ENCODE data around the gene ERICH3.

ERICH3 gene

DNA sequence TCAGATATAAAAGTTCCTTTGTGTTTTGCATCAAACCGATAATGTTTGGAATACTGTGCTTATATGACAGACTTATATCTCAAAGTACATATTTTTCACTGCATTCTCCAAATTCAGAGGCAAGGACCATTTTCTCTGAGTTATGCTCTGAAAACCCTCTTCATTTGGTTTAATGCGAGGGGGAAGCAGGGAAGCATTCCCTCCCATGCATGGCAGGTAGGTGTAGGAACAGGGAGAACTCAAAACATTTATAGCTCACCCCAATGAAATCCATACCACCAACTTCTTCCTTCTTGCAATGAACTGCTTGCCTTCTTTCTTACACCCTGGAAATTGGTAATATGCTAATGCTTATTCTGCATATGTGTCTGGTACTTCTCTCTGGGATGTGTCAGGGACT is 10.7 kb upstream of the ERICH3 start:
- no peak overlapping the region for H3K23ac ChIP-seq (ENCODE audit: low read length)
- H3K4me3 ChIP-seq (ENCODE audit: low read length): no peak overlapping the region
- H3K79me1 ChIP-seq (ENCODE audit: low read length): no peaks in the 10 kb centered on the region
- H4K5ac ChIP-seq (ENCODE audit: low read length): no peak overlapping the region
- no peak overlapping the region for H3K27ac ChIP-seq (ENCODE audit: low read depth, low read length)
- no peak overlapping the region for H2BK15ac ChIP-seq (replicated peaks; ENCODE audit: low read depth)
- H3K4ac ChIP-seq (ENCODE audit: low read depth, low read length): no peak overlapping the region
- H4K8ac ChIP-seq (ENCODE audit: low read depth, low read length): no peak overlapping the region
- WGBS (ENCODE audit: extremely low coverage, insufficient coverage, low lambda C conversion rate): no CpG with 5 or more reads among the region's 2 CpGs
- H3K56ac ChIP-seq (ENCODE audit: low read length): no peak overlapping the region
- no peak overlapping the region for H3K4me2 ChIP-seq (ENCODE audit: low read length)
- H3K4me1 ChIP-seq (ENCODE audit: control insufficient read depth, low read depth, low read length): no peaks in the 10 kb centered on the region
- H2BK120ac ChIP-seq (ENCODE audit: low read depth, low read length): no peak overlapping the region
- no peaks in the 10 kb centered on the region for H3K36me3 ChIP-seq (ENCODE audit: control insufficient read depth, insufficient read depth, low read length)
- no peaks in the 10 kb centered on the region for H3K79me2 ChIP-seq (ENCODE audit: control insufficient read depth, insufficient read depth, low read length)
- no peak overlapping the region for H2AK5ac ChIP-seq (ENCODE audit: low read length)
- no peaks in the 10 kb centered on the region for H3K27me3 ChIP-seq (ENCODE audit: insufficient read depth, low read length, poor library complexity)
- H3K18ac ChIP-seq (ENCODE audit: low read length): no peak overlapping the region
- H3K9ac ChIP-seq (ENCODE audit: low read length): no peak overlapping the region
- H2BK5ac ChIP-seq (ENCODE audit: low read length): no peak overlapping the region
- no peak for DNase-seq

DNA sequence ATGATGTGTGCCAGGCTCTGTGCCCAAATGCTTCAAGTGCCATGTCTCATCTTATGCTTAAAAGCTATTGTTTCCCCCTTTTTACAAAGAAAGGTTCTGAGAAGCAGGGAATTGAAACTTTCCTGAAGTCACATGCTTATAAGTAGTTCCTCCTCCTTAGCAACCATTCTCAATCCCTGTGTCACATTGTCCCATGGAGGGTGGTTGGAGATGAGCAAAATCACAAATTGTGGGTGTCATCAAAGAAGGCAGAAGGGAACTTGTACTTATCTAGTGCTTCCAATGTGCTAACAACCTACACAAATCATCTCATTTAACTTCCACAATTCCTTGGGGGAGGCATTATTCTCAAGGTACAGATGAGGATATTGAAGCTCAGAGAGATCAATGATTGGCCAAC is 10.1 kb upstream of the ERICH3 start:
- Histone ChIP-seq H3K79me2 (ENCODE audit: control insufficient read depth, insufficient read depth, low read length) (no peaks in the 10 kb centered on the region), H2BK5ac (ENCODE audit: low read length) (no peak overlapping the region)
- no peak for DNase-seq

GRCh38 chr1:74681851-74682250 is 8.3 kb upstream of the ERICH3 start:
- no peak overlapping the region for H4K8ac ChIP-seq (ENCODE audit: low read depth, low read length)
- no peaks in the 10 kb centered on the region for H3K27me3 ChIP-seq (ENCODE audit: insufficient read depth, low read length, poor library complexity)
- no CpG with 5 or more reads among the region's 2 CpGs for WGBS (ENCODE audit: extremely low coverage, insufficient coverage, low lambda C conversion rate)
- no peak overlapping the region for H2BK15ac ChIP-seq (replicated peaks; ENCODE audit: low read depth)
- H3K36me3 ChIP-seq (ENCODE audit: control insufficient read depth, insufficient read depth, low read length): no peaks in the 10 kb centered on the region
- no peak overlapping the region for H2BK120ac ChIP-seq (ENCODE audit: low read depth, low read length)
- H3K4me3 ChIP-seq (ENCODE audit: low read length): no peak overlapping the region
- H3K79me1 ChIP-seq (ENCODE audit: low read length): no peaks in the 10 kb centered on the region
- no peak overlapping the region for H3K56ac ChIP-seq (ENCODE audit: low read length)
- H3K9ac ChIP-seq (ENCODE audit: low read length): no peak overlapping the region
- no peak overlapping the region for H3K4ac ChIP-seq (ENCODE audit: low read depth, low read length)
- H3K23ac ChIP-seq (ENCODE audit: low read length): no peak overlapping the region
- H3K79me2 ChIP-seq (ENCODE audit: control insufficient read depth, insufficient read depth, low read length): no peaks in the 10 kb centered on the region
- no peaks in the 10 kb centered on the region for H3K4me1 ChIP-seq (ENCODE audit: control insufficient read depth, low read depth, low read length)
- DNase-seq: no peak
- H3K27ac ChIP-seq (ENCODE audit: low read depth, low read length): no peak overlapping the region
- no peak overlapping the region for H2AK5ac ChIP-seq (ENCODE audit: low read length)
- no peak overlapping the region for H3K18ac ChIP-seq (ENCODE audit: low read length)
- no peak overlapping the region for H4K5ac ChIP-seq (ENCODE audit: low read length)
- no peak overlapping the region for H3K4me2 ChIP-seq (ENCODE audit: low read length)
- no peak overlapping the region for H2BK5ac ChIP-seq (ENCODE audit: low read length)

More for the DNA sequence above, 10.1 kb upstream of the ERICH3 start:
- Histone ChIP-seq H3K27ac (ENCODE audit: low read depth, low read length) (no peak overlapping the region), H3K79me1 (ENCODE audit: low read length) (no peaks in the 10 kb centered on the region), H2BK120ac (ENCODE audit: low read depth, low read length) (no peak overlapping the region), H4K8ac (ENCODE audit: low read depth, low read length) (no peak overlapping the region), H3K56ac (ENCODE audit: low read length) (no peak overlapping the region), H3K4me2 (ENCODE audit: low read length) (no peak overlapping the region), H3K18ac (ENCODE audit: low read length) (no peak overlapping the region), H3K27me3 (ENCODE audit: insufficient read depth, low read length, poor library complexity) (no peaks in the 10 kb centered on the region), H3K4me3 (ENCODE audit: low read length) (no peak overlapping the region), H3K4me1 (ENCODE audit: control insufficient read depth, low read depth, low read length) (no peaks in the 10 kb centered on the region), H3K4ac (ENCODE audit: low read depth, low read length) (no peak overlapping the region), H3K9ac (ENCODE audit: low read length) (no peak overlapping the region), H3K23ac (ENCODE audit: low read length) (no peak overlapping the region), H3K36me3 (ENCODE audit: control insufficient read depth, insufficient read depth, low read length) (no peaks in the 10 kb centered on the region), H2AK5ac (ENCODE audit: low read length) (no peak overlapping the region), H2BK15ac (replicated peaks; ENCODE audit: low read depth) (no peak overlapping the region), H4K5ac (ENCODE audit: low read length) (no peak overlapping the region)

- Histone ChIP-seq H3K4me1 (ENCODE audit: control insufficient read depth, low read depth, low read length) (no peaks in the 10 kb centered on the region), H3K27me3 (ENCODE audit: insufficient read depth, low read length, poor library complexity) (no peaks in the 10 kb centered on the region), H2BK5ac (ENCODE audit: low read length) (no peak overlapping the region), H3K9ac (ENCODE audit: low read length) (no peak overlapping the region), H3K18ac (ENCODE audit: low read length) (no peak overlapping the region), H2BK120ac (ENCODE audit: low read depth, low read length) (no peak overlapping the region), H2AK5ac (ENCODE audit: low read length) (no peak overlapping the region), H3K79me2 (ENCODE audit: control insufficient read depth, insufficient read depth, low read length) (no peaks in the 10 kb centered on the region), H3K27ac (ENCODE audit: low read depth, low read length) (no peak overlapping the region), H4K8ac (ENCODE audit: low read depth, low read length) (no peak overlapping the region), H2BK15ac (replicated peaks; ENCODE audit: low read depth) (no peak overlapping the region), H3K4ac (ENCODE audit: low read depth, low read length) (no peak overlapping the region), H3K4me3 (ENCODE audit: low read length) (no peak overlapping the region), H3K23ac (ENCODE audit: low read length) (no peak overlapping the region), H3K4me2 (ENCODE audit: low read length) (no peak overlapping the region), H4K5ac (ENCODE audit: low read length) (no peak overlapping the region), H3K56ac (ENCODE audit: low read length) (no peak overlapping the region), H3K36me3 (ENCODE audit: control insufficient read depth, insufficient read depth, low read length) (no peaks in the 10 kb centered on the region), H3K79me1 (ENCODE audit: low read length) (no peaks in the 10 kb centered on the region)
- no CpG with 5 or more reads among the region's 4 CpGs for WGBS (ENCODE audit: extremely low coverage, insufficient coverage, low lambda C conversion rate)
- no peak for DNase-seq
These were observed 7.9 kb upstream of the ERICH3 start for GRCh38 chr1:74681449-74681848.

GRCh38 chr1:74681001-74681400 is 7.4 kb upstream of the ERICH3 start:
- Histone ChIP-seq H3K9ac (ENCODE audit: low read length) (no peak overlapping the region), H3K4me3 (ENCODE audit: low read length) (no peak overlapping the region), H4K8ac (ENCODE audit: low read depth, low read length) (no peak overlapping the region), H3K4me2 (ENCODE audit: low read length) (no peak overlapping the region), H3K23ac (ENCODE audit: low read length) (no peak overlapping the region), H3K18ac (ENCODE audit: low read length) (no peak overlapping the region), H4K5ac (ENCODE audit: low read length) (no peak overlapping the region), H3K79me2 (ENCODE audit: control insufficient read depth, insufficient read depth, low read length) (no peaks in the 10 kb centered on the region), H3K79me1 (ENCODE audit: low read length) (no peaks in the 10 kb centered on the region), H3K27ac (ENCODE audit: low read depth, low read length) (no peak overlapping the region), H3K4ac (ENCODE audit: low read depth, low read length) (no peak overlapping the region), H2BK120ac (ENCODE audit: low read depth, low read length) (no peak overlapping the region), H3K27me3 (ENCODE audit: insufficient read depth, low read length, poor library complexity) (no peaks in the 10 kb centered on the region), H3K4me1 (ENCODE audit: control insufficient read depth, low read depth, low read length) (no peaks in the 10 kb centered on the region), H2BK15ac (replicated peaks; ENCODE audit: low read depth) (no peak overlapping the region), H2BK5ac (ENCODE audit: low read length) (no peak overlapping the region), H3K36me3 (ENCODE audit: control insufficient read depth, insufficient read depth, low read length) (no peaks in the 10 kb centered on the region), H2AK5ac (ENCODE audit: low read length) (no peak overlapping the region), H3K56ac (ENCODE audit: low read length) (no peak overlapping the region)
- WGBS (ENCODE audit: extremely low coverage, insufficient coverage, low lambda C conversion rate): no CpG with 5 or more reads among the region's 3 CpGs
- DNase-seq: no peak

- Histone ChIP-seq H4K8ac (ENCODE audit: low read depth, low read length) (no peak overlapping the region), H3K4me2 (ENCODE audit: low read length) (no peak overlapping the region), H3K36me3 (ENCODE audit: control insufficient read depth, insufficient read depth, low read length) (no peaks in the 10 kb centered on the region), H2BK5ac (ENCODE audit: low read length) (no peak overlapping the region), H3K56ac (ENCODE audit: low read length) (no peak overlapping the region), H3K27me3 (ENCODE audit: insufficient read depth, low read length, poor library complexity) (no peaks in the 10 kb centered on the region), H3K23ac (ENCODE audit: low read length) (no peak overlapping the region), H3K4ac (ENCODE audit: low read depth, low read length) (no peak overlapping the region), H3K79me2 (ENCODE audit: control insufficient read depth, insufficient read depth, low read length) (no peaks in the 10 kb centered on the region), H3K4me1 (ENCODE audit: control insufficient read depth, low read depth, low read length) (no peaks in the 10 kb centered on the region), H2AK5ac (ENCODE audit: low read length) (no peak overlapping the region), H4K5ac (ENCODE audit: low read length) (no peak overlapping the region), H3K27ac (ENCODE audit: low read depth, low read length) (no peak overlapping the region), H3K4me3 (ENCODE audit: low read length) (no peak overlapping the region), H3K9ac (ENCODE audit: low read length) (no peak overlapping the region), H2BK120ac (ENCODE audit: low read depth, low read length) (no peak overlapping the region), H3K79me1 (ENCODE audit: low read length) (no peaks in the 10 kb centered on the region), H3K18ac (ENCODE audit: low read length) (no peak overlapping the region), H2BK15ac (replicated peaks; ENCODE audit: low read depth) (no peak overlapping the region)
- WGBS (ENCODE audit: extremely low coverage, insufficient coverage, low lambda C conversion rate): no CpG with 5 or more reads among the region's 2 CpGs
- DNase-seq: no peak
These were observed 6.2 kb upstream of the ERICH3 start for GRCh38 chr1:74679811-74680210.

Data from mesendoderm (in vitro differentiated cells).